ENCODE results near the gene ARHGAP28. TPM values are rescaled to one million over a fixed set of nuclear protein-coding genes. Genes with fewer than 3 reads are reported as not detected.

The ARHGAP28 gene
- total and polyA plus RNA-seq, 2 of the 13 experiments (the other 11 are each of a cell fraction or from before 2014, with no cell fraction given), result not detected

DNA sequence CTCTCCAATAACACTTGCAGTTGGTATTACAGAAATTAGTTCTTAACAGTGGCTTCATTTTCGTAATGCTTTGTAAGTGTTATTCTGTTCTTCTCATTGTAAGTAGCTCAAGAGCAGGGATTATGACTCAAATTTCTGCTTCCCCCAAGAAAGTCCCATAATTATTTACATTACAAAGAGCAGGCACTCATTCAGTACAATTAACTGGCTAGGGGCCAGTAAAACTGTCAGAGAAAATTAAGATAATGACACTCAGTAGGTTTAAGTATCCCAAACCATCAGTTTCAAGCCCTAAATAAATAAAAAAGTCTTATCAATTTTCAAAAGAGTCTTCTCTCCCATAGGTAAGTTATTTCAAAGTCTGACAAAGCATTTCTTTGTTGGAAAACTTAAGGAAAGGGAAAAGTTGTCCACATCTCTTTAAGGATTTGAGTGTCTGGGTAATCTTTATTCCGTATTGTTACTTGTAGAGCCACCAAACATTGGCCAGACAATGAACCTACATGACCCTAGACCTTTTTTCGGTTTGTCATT is 137.1 kb downstream of the ARHGAP28 start (continued):
- TF ChIP-seq ZFP37 (CRISPR knock-in tag; IDR thresholded peaks at IDR 0.05; ENCODE audit: borderline replicate concordance) (no peak), ZSCAN20 (CRISPR knock-in tag; IDR thresholded peaks at IDR 0.05; ENCODE audit: borderline replicate concordance) (no peak)

- no peak overlapping the region for H3K9ac ChIP-seq (ENCODE audit: insufficient read depth, low read depth, low read length)
- 40% methylated on average over 6 of the region's 6 CpGs for WGBS (ENCODE audit: low lambda C conversion rate)
- intact Hi-C loops (cut with micrococcal nuclease; ENCODE audit: unreplicated experiment), result no loop called here
- ChIA-PET POLR2A (no interaction called here), CTCF (ENCODE audit: low intra/inter-chr PET ratio, low total read pairs) (no interaction called here)
- H3K4me3 ChIP-seq (replicated peaks in 1 of 3; ENCODE audit: insufficient read depth in 1 of 3, low read depth in 2 of 3, low read length in 3 of 3), result no peak overlapping the region
- ATAC-seq, result no peak
- no peaks in the 10 kb centered on the region for H4K20me1 ChIP-seq (ENCODE audit: insufficient read depth, low read length)
- H2AFZ ChIP-seq (ENCODE audit: low read length), result no peak overlapping the region
- no peak overlapping the region for H3K27ac ChIP-seq (ENCODE audit: extremely low read length, insufficient read depth, low read length)
- FAIRE-seq, result no peak
- H3K9me3 ChIP-seq (ENCODE audit: low read length), result no peaks in the 10 kb centered on the region
- no peaks in the 10 kb centered on the region for H3K4me1 ChIP-seq (ENCODE audit: insufficient read depth, low read length)
- no peak for DNase-seq (ENCODE audit: low spot score)
- no peaks in the 10 kb centered on the region for H3K79me2 ChIP-seq (ENCODE audit: insufficient read depth, low read length)
- H3K27me3 ChIP-seq (ENCODE audit: control insufficient read depth in 1 of 2, insufficient read depth in 2 of 2, low read length in 2 of 2), result peaks cover 0 to 5% of the 10 kb centered on the region in 2 experiments; a peak in 1 of 5 replicates
- no peaks in the 10 kb centered on the region for H3K36me3 ChIP-seq (replicated peaks in 1 of 2; ENCODE audit: control insufficient read depth in 1 of 2, insufficient read depth in 2 of 2, low read length in 2 of 2)
- BruUV-seq (replicated peaks), result no TSS peak
- in situ Hi-C loops (cut with HindIII; ENCODE audit: extremely low pct_ligation_motif_present, low pct_unique_long_range_greater_than_20kb), result no loop called here
- H3K4me2 ChIP-seq (ENCODE audit: low read depth, low read length), result no peak overlapping the region
- TF ChIP-seq ZNF33A (CRISPR knock-in tag; IDR thresholded peaks at IDR 0.05; ENCODE audit: borderline replicate concordance) (no peak), ZNF883 (CRISPR knock-in tag; IDR thresholded peaks at IDR 0.05; ENCODE audit: not compliant biosample characterization) (no peak), LRRFIP1 (CRISPR knock-in tag; conservative IDR thresholded peaks at IDR 0.05) (no peak), TCF7 (IDR thresholded peaks at IDR 0.05; ENCODE audit: low read depth) (no peak), GABPA (IDR thresholded peaks at IDR 0.05; ENCODE audit: low read depth, low read length) (no peak), GABPA (CRISPR knock-in tag; IDR thresholded peaks at IDR 0.05; ENCODE audit: low read depth) (no peak), KDM5A (IDR thresholded peaks at IDR 0.05; ENCODE audit: borderline replicate concordance, low read length) (no peak), NR3C1 (CRISPR knock-in tag; IDR thresholded peaks at IDR 0.05) (no peak), ARNTL (CRISPR knock-in tag; IDR thresholded peaks at IDR 0.05) (no peak), ZSCAN22 (CRISPR knock-in tag; IDR thresholded peaks at IDR 0.05) (no peak), FOXM1 (CRISPR knock-in tag; IDR thresholded peaks at IDR 0.05) (no peak), ZNF350 (CRISPR knock-in tag; IDR thresholded peaks at IDR 0.05; ENCODE audit: borderline replicate concordance, low read depth) (no peak), FOXP1 (IDR thresholded peaks at IDR 0.05) (no peak), FOXP1 (CRISPR knock-in tag; IDR thresholded peaks at IDR 0.05) (no peak), ZNF557 (CRISPR knock-in tag; IDR thresholded peaks at IDR 0.05) (no peak), CCDC6 (CRISPR knock-in tag; IDR thresholded peaks at IDR 0.05) (no peak), ESRRA (CRISPR knock-in tag; IDR thresholded peaks at IDR 0.05; ENCODE audit: low read depth) (no peak), ZBTB49 (CRISPR knock-in tag; IDR thresholded peaks at IDR 0.05; ENCODE audit: borderline replicate concordance) (no peak)
Observed at GRCh38 chr18:6868033-6868432, 138.5 kb downstream of the ARHGAP28 start.

All from HepG2 (cell line).